Epithelial cell of esophagus (primary cell): ENCODE data around the gene IRAK2.

Experiments
- DNase-seq: peaks from one replicate; pipeline ENCODE4 v3.0.0; 2010; ENCODE audit warnings: low read depth
- H3K4me3 ChIP-seq: 2 replicates; pipeline ENCODE4 v1.5.1; 2011; ENCODE audit warnings: mild to moderate bottlenecking, low read length, control low read depth
- CTCF ChIP-seq: IDR thresholded peaks from 2 replicates; pipeline ENCODE4 v1.5.1; 2011; ENCODE audit warnings: low read depth, mild to moderate bottlenecking, low read length, control low read depth, inconsistent platforms; ENCODE audit not compliant: insufficient read depth; ENCODE audit errors: missing control alignments

The IRAK2 gene

DNA sequence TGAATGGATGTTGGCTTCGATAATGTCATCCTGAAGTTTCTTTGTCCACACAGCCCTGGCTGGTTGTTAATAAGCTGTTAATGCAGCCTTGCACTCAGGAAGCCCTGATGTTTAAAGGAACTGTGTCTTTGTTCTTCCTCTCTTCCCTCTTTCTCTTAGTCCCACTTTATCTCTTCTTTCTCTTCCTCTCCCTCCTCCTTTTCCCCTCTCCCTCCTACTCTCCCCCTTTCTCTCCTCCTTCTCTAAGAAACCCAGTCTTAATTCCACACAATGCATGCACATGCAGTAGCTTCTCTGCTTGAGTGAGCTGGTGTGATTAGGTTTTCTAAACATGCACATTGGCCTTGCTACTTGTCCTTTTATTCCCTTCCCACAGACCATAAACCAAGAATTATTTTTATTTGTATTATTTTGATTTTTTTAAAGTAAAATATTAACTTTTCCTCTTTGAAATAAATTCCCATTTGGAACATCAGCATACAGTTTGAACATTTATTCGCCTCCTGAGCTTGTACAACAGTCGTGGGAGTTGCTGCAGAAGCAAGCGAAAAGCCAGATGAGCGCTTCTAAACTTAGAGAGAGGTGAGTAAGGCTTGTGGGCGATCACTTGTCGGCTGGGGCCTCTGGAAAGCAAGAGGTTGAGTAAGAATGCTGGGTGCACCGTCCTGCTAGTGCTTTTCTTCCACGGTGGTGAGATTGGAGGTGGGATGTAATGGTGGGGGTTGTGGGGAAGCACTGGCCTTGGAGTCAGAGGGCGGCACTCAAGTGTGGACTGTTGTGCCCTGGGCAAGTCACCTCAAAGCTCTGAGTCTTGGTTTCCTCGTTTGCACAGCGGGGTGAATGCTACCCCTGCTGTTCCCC, 120.8 kb downstream of the IRAK2 start:
- H3K4me3 ChIP-seq: no peak overlapping the region
- no peak for TF ChIP-seq CTCF
- peak; percentile 16 for DNase-seq

GRCh38 chr3:10286133-10286524, 121.4 kb downstream of the IRAK2 start:
- no peak for TF ChIP-seq CTCF
- no peak overlapping the region for H3K4me3 ChIP-seq

GRCh38 chr3:10286596-10287295, 122.0 kb downstream of the IRAK2 start:
- DNase-seq: peak; percentile 65

More at GRCh38 chr3:10286133-10286524, 121.4 kb downstream of the IRAK2 start:
- DNase-seq: no peak

DNA sequence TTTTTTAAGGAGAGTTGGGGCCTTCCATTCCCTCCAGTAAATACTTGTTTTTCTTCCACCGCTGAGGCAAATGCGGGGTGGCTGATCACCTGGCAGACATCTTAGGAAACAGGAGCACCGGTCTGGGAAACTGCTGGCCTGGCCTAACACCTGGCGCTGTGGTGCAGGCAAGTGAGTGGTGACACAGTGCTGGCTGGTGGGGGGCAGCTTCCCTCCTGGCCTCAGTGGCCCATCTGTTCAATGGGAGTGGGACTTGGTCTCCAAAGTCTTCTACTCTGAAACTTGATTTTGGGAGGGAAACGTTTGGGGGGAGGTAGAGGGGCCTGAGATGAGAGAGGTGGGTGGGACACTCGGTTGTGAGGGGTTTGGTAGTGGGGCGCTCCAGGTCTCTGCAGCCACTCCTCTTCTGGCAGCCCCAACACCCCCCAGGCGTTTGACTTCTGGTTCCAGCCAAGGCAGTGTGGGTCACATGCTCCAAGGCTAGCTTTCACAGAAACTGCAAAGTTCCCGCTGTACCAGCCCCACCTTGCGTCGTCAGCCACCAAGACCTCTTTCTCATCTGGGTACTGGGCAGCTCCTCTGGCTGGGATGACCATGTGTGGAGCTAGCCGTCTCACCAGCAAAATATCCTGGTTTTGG, 123.3 kb downstream of the IRAK2 start:
- TF ChIP-seq CTCF: no peak
- H3K4me3 ChIP-seq: no peak overlapping the region
- no peak for DNase-seq

More at GRCh38 chr3:10286596-10287295, 122.0 kb downstream of the IRAK2 start:
- no peak overlapping the region for H3K4me3 ChIP-seq
- peak; percentile 38 for TF ChIP-seq CTCF

GRCh38 chr3:10288575-10288960, 123.8 kb downstream of the IRAK2 start:
- DNase-seq: no peak
- no peak overlapping the region for H3K4me3 ChIP-seq
- no peak for TF ChIP-seq CTCF

DNA sequence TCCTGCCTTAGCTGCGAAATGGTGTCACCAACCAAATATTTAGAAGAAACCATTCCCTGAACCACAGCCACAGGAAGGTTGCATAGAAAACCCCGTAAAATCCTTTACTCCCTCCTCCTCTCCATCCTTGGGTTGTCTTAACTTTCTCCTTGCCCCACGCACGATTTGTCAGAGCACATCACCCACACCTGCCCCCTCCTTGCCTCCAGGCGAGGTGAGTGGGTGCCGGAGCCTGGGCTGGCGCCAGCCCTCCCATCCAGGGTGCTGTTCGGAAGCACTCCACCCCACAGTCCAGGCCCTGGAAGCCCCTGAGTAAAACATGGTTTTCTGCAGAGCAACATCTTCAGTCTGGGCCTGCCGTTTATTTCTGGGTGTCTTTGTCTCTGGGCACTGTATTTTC, 124.4 kb downstream of the IRAK2 start:
- DNase-seq: no peak
- H3K4me3 ChIP-seq: no peak overlapping the region
- no peak for TF ChIP-seq CTCF
